Activated CD4-positive, alpha-beta T cell treated with anti-CD3 and anti-CD28 coated beads, Interleukin-2, amount 50 U/mL, for 1 hour (primary cell): Measurements from ENCODE around the gene MCFD2.

Experiments used
- DNase-seq: peaks from one replicate; pipeline ENCODE4 v3.0.0-alpha.2; 2020

MCFD2 gene

GRCh38 chr2:46915281-46915810 is at the start of gene MCFD2:
TSS of gene MCFD2 (minus strand) at chr2:46915806. CDS start at chr2:46909171, 6,635 bp downstream.
- no peak for DNase-seq

GRCh38 chr2:46964835-46965560 is 49.4 kb upstream of the MCFD2 start:
- no peak for DNase-seq

- DNase-seq = no peak
These were observed 48.5 kb upstream of the MCFD2 start for GRCh38 chr2:46963941-46964673.

GRCh38 chr2:46963210-46963609 is 47.6 kb upstream of the MCFD2 start:
- no peak for DNase-seq

GRCh38 chr2:46962751-46963150 is 47.1 kb upstream of the MCFD2 start:
- no peak for DNase-seq

- DNase-seq = no peak
These were observed 45.0 kb upstream of the MCFD2 start for GRCh38 chr2:46960618-46961017.

GRCh38 chr2:46958431-46959017 is 42.9 kb upstream of the MCFD2 start:
- no peak for DNase-seq

- DNase-seq = no peak
These were observed 41.5 kb upstream of the MCFD2 start for GRCh38 chr2:46956981-46957531.

GRCh38 chr2:46955764-46956163 is 40.2 kb upstream of the MCFD2 start:
- DNase-seq = no peak

- DNase-seq = no peak
These were observed 39.5 kb upstream of the MCFD2 start for GRCh38 chr2:46954951-46955571.

GRCh38 chr2:46952171-46952570 is 36.6 kb upstream of the MCFD2 start:
- DNase-seq = no peak

GRCh38 chr2:46951290-46952064 is 35.9 kb upstream of the MCFD2 start:
- DNase-seq = no peak

- no peak for DNase-seq
These were observed 34.7 kb upstream of the MCFD2 start for GRCh38 chr2:46950314-46950713.

- DNase-seq = no peak
These were observed 32.2 kb upstream of the MCFD2 start for GRCh38 chr2:46947841-46948240.

GRCh38 chr2:46945671-46946070 is 30.1 kb upstream of the MCFD2 start:
- no peak for DNase-seq

GRCh38 chr2:46943881-46944798 is 28.5 kb upstream of the MCFD2 start:
- DNase-seq = peak; percentile 53

- DNase-seq = no peak
These were observed 27.5 kb upstream of the MCFD2 start for GRCh38 chr2:46942891-46943626.

- DNase-seq = peak; percentile 69
These were observed 26.5 kb upstream of the MCFD2 start for GRCh38 chr2:46942143-46942526.

GRCh38 chr2:46939626-46940359 is 24.2 kb upstream of the MCFD2 start:
- no peak for DNase-seq

GRCh38 chr2:46937471-46937901 is 21.9 kb upstream of the MCFD2 start:
- no peak for DNase-seq
